ENCODE measurements around the gene CHMP4B.

CHMP4B gene

DNA sequence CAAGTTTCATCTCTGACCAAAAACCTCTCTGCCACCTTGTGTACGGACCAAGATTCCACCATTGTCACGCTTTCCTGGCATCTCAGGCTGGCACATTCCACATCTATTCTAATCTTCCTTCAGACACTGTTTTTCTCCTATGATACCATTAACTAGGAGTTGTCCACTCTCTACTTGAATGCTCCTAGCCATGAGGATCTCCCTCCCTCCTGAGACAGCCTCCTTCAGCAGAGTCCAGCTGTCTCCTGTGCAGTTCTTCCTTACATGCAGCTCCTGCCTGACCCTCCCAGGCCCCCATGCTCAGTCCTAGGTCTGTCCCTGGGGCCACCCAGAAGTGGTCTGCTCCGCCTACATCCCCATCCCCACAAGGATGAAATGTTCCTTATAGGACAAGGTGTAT, 90.9 kb downstream of the CHMP4B start:
- no peak for FAIRE-seq

All from colon (tissue), 2 donors.